Right ventricle myocardium inferior (tissue), 1 donor: Measurements from ENCODE around the gene SND1. TPM values are rescaled to one million over a fixed set of nuclear protein-coding genes. Genes with fewer than 3 reads are reported as not detected.

Experiments
- ATAC-seq: fragments of 200-7000 bp; cut with Tn5 transposase; one replicate; pipeline ENCODE4 v1.9.1; 2020; ENCODE audit warnings: mild to moderate bottlenecking, moderate library complexity
- DNase-seq: peaks from one replicate; pipeline ENCODE4 v3.0.0; 2021; ENCODE audit errors: missing footprints
- intact Hi-C: fragments of 100-400 bp; cut with DNase I; formaldehyde crosslinking; loops from one replicate; pipeline ENCODE4 v1.11.0; 2022
- total RNA-seq: library from RNA; stranded (reverse); fragmentation: NEBNext Ultra II Directional; extraction: Animal tissue kit (Norgen Biotek cat#: 25700); gene quantifications from one replicate; pipeline ENCODE4 v1.2.1, GENCODE V29; 2021
- donor health status: DM: no; HTN: yes; CAD: no; lungs with severe emphysema.

SND1 gene
- total RNA-seq, 1 donor from 2014 or later: 85.0 TPM

- DNase-seq (no peak), ATAC-seq (no peak)
- intact Hi-C loops: no loop called here
Observed at GRCh38 chr7:128045766-128046165, 393.8 kb downstream of the SND1 start.

DNA sequence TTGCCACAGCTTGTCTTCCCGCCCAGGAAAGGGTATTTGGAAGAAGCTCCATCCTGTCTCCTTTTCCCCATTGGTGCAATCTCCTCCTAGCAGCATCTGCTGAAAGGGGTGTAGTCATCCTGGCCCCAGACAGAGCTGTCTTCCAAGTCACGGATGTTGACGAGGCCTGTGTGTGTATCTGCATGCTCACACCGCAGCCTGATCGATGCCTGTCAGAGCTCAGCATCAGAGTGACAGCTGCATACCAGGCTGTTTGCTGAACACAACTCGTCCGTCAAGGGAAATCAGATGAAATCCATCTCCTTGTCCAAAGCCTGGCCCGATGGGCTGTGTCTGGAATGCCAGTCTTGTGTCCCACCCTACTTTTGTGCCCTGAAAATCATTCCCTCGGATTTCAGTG is 400.4 kb downstream of the SND1 start:
- intact Hi-C loops: no loop called here
- ATAC-seq (no peak), DNase-seq (no peak)

- ATAC-seq: no peak
- no peak for DNase-seq
- intact Hi-C loops: no loop called here
Observed at GRCh38 chr7:128053023-128053422, 401.0 kb downstream of the SND1 start.

DNA sequence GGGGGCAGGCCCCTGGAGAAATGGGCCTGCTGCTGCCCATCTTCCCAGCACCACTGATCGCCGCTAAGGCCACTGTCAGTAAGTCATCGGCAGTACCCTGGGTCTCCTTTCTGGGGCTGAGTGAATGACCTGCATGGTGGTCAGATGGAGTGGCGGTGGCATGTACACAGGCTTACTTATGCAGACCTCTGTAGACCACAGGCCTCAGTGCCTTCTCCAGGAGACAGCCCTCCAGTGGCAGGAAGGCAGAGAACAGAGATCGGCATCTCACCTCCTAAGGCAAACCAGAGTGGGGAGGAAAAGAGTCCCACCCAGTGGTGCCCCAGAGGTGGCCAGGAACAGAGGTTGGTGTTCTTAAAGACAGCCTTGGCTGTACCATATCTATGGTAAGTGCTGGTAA is 402.0 kb downstream of the SND1 start:
- ATAC-seq (no peak), DNase-seq (no peak)
- intact Hi-C loops: no loop called here

GRCh38 chr7:128054511-128054910 is 402.5 kb downstream of the SND1 start:
- DNase-seq (no peak), ATAC-seq (no peak)
- intact Hi-C loops: no loop called here

GRCh38 chr7:128055637-128056036 is 403.6 kb downstream of the SND1 start:
- DNase-seq (no peak), ATAC-seq (no peak)
- intact Hi-C loops: no loop called here

DNA sequence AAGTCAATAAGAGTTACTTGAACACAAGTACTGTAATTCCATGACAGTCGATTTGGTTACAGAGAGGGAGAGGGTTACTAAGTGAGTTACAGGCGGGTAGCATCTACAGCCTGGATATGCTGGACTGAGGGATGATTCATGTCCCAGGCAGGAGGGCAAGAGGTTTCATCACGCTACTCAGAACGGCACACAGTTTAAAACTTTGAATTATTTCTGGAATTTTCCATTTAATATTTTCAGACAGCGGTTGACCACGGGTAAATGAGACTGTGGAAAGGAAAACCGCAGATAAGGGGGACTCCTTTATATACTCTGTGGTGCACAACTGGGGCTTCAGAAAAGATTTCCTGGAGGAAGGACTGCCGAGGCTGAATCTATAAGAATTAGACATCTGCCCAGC is 404.9 kb downstream of the SND1 start:
- DNase-seq (no peak), ATAC-seq (no peak)
- intact Hi-C loops: no loop called here

DNA sequence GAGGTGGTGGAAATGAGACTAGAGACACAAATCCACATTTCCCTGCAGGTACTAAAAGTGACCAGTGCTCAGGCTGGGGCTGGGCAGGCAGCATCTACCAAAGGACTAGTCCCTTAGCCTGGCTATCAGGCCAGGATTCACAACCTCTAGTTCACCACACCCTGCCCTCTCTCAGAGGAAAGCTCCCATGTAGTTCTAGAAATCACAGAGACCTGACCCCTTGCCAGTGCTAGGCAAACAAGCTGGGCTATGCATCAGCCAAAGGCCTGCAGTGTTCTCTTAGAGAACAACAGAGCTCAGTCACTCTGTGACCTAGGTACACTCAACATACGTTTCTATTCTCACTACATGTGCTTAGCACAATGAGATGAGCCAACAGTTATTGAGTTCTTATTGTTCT is 405.9 kb downstream of the SND1 start:
- ATAC-seq (no peak), DNase-seq (no peak)
- intact Hi-C loops: no loop called here

- intact Hi-C loops: no loop called here
- ATAC-seq (no peak), DNase-seq (no peak)
Observed at GRCh38 chr7:128059143-128059988, 407.4 kb downstream of the SND1 start.

DNA sequence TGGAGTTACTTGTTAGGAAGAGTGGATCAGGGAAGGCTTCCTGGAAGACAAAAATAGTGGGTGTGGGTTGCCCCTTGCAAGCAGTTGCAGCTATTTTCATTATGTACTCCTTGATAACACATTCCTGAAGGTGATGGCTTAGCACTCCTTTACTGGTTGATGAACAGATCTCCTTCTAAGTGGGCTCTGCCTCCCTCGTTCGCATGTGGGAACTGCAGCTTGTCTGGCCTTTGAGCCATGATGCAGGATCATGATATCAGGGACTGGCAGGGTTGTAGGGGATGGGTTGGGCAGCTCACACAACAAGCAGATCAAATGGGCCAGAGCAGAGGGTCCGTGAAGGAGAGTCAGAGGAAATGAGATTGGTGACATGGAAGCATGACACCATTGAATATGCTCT is 408.0 kb downstream of the SND1 start:
- intact Hi-C loops: no loop called here
- ATAC-seq: no peak
- DNase-seq: no peak

DNA sequence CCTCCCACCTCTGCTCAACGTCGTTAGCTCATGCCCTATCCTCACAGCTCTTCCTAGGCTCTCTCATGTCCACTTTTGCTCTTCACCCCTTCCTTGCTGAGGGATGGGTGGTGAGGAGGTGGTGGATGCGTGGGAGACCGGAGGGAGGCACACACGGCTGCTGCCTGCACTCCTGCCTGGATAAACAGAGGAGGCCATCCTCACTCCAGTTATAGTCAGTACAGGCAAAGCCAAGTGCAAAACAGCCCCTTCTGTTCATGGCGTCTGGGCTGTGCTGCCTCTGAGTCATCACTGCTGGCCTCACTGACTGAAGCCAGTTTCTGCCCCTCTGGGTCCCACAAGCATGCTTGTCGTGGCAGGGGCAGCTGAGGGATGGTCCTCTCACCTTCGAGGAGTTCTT is 411.1 kb downstream of the SND1 start:
- DNase-seq: no peak

GRCh38 chr7:128065872-128066271 is 413.9 kb downstream of the SND1 start:
- DNase-seq (no peak), ATAC-seq (no peak)
- intact Hi-C loops: no loop called here

More for the DNA sequence above, 411.1 kb downstream of the SND1 start:
- no peak for ATAC-seq
- intact Hi-C loops: no loop called here

GRCh38 chr7:128066395-128066794 is 414.4 kb downstream of the SND1 start:
- DNase-seq (no peak), ATAC-seq (no peak)
- intact Hi-C loops: no loop called here

DNA sequence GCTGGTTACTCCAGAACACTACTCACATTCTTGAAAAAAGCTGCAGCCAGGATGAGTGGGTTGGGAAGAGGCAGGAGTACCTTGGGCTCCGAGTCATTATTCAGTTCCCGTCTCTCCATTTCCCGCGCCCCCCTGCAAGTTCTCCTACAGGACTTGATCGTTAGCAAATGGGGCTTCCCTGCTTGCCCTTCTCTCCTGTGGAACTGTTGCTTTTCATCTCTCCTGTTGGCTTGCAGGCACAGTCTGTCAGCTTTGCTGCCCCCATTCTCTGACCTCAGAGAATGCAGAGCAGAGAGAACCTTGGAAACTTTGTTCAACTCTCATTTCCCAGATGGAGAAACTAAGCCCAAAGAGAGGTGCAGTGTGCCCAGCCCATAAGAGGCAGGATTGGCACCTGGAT is 414.9 kb downstream of the SND1 start:
- intact Hi-C loops: no loop called here
- no peak for ATAC-seq
- DNase-seq: no peak

DNA sequence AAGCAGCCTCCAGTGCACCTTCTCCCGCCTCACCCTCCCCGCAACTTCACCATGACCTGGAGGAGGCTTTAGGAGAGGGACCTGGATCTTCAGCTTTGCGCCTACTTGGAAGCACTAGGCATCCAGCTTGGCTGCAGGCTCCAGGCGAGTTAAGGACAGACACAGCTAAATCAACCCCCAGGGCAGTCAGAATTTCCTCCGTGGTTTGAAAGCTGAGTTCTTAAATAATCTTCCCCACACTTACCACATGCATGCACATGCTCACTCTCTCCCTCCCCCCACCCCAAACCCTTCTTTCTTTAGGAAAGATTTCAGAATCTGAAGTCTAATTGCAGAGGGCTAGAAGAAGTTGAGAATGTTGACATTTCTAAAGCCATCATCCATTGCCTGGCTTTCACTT is 416.0 kb downstream of the SND1 start:
- ATAC-seq (no peak), DNase-seq (no peak)
- intact Hi-C loops: no loop called here

DNA sequence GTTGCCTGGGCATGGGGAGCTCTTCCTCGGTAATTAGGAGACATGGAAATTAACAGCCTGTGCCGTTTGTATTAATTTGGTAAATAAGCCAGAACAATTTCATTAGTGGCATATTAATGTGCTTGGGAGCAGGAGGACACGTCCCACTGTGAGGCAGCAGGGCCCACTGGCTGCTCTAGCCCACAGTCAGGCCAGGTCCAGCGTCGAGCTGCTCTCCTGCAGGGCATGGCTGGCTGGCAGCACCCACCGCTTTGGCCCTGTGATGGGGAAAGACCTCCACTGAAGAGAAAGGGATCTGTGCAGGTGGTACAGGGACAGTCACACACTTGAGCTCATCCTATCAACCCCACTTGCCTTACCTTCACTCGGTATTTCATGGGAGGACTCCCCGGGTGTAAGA is 416.8 kb downstream of the SND1 start:
- ATAC-seq (no peak), DNase-seq (no peak)
- intact Hi-C loops: no loop called here

DNA sequence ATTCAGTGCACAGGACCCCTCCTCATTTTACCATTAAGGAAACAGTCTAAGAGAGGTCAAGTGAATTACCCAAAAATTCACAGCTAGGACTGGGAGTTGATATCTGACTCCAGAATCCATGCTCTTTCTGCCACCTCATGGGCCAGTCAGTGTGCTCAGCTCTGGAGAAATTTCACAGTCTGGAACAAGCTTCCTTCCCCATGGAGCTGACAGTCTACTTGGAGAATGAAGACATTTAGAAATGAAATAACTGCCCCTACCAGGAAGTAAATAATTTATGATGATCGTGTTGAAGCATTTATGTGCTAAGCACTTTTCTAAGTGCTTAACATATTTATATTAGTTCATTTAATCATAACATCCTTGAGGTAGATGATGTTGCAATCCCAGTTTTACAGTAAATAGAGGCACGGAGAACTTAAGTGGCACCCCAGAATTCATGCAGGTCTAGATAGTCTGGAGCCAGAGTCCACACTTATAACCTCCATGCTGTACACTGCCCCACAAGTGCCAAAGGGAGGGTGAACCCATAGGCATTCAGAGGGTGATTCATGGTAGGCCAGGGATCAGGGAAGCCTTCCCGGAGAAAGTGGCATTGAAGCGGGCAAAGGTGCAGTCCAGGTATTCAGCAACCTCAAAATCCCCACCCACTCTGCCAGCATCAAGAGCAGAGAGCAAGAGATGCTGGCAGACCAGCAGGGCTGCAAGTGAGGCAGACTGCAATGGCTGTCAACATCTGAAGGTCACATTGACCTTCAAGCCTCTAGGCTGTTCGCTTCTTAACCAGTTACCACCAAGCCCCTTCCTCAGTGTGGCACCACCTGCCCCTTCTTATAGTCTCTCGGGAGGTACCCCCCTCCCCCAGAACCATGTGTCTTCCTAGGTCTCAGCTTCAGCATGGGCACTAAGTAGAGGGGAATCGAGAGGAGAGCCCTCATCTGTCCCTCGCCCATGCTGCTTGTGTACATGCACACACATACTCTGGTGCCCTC is 417.7 kb downstream of the SND1 start:
- ATAC-seq: no peak
- no peak for DNase-seq
- intact Hi-C loops: no loop called here

DNA sequence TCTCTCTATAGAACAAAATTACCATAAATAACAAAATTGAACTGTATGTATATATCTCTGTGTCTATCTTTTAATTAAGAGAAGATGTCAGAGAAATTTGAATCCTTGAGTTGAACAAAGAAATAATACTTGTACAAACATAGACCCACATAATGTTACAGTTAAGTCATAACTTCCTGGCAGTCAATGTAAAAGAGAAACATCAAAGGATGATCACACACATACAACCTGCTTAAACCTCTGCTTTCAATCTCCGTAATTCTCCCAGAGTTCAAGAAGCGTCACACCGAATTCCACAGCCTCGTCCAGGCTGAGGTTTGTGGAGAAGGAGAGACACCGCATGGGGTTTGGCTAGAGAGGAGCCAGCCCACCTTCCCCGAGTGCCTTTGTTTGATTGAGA is 419.4 kb downstream of the SND1 start:
- DNase-seq (no peak), ATAC-seq (no peak)
- intact Hi-C loops: no loop called here

DNA sequence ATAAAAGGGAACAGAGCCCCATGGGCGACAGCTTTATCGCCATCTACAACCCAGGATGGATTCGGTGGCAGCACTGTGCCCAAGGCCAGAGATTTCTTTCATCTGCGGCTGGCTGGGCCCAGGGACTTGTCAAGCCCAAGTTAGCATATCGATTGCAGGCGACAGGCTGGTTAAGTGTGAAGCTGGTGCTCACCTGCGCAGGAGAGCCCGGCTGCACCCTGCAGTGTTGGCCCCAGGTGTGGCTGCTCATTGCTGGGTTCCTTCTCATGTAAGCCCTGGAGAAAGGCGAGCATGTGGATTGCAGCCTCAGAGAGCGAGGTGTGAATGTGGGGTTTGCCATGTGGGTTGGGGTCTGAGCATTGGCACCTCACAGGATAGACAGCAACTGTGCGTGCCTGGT is 419.8 kb downstream of the SND1 start:
- peak; percentile 30 for DNase-seq
- intact Hi-C loops: no loop called here
- no peak for ATAC-seq
